BJ (cell line): ENCODE data around the gene DACH2. TPM values are rescaled to one million over a fixed set of nuclear protein-coding genes. Genes with fewer than 3 reads are reported as not detected.

Experiments
- CTCF ChIA-PET: fragments of 350-600 bp; formaldehyde crosslinking; extraction: SDS; loops from one replicate; lab custom pipeline; 2021; ENCODE audit warnings: antibody characterized with exemption, inconsistent platforms; lab: Yijun Ruan, JAX
- POLR2A ChIA-PET: fragments of 300-600 bp; sonication (Branson Sonifier 250); formaldehyde crosslinking; extraction: SDS; loops from one replicate; lab custom pipeline; 2021; ENCODE audit warnings: antibody characterized with exemption; lab: Charles Lee
- DNase-seq: peaks from one replicate; pipeline ENCODE4 v3.0.0-alpha.2; 2011; ENCODE audit warnings: low read depth
- H3K27me3 ChIP-seq: 2 replicates; pipeline ENCODE4 v1.6.0; 2011; ENCODE audit warnings: low read length; ENCODE audit not compliant: control insufficient read depth, insufficient read depth
- H3K36me3 ChIP-seq: 2 replicates; pipeline ENCODE4 v1.5.1; 2011; ENCODE audit warnings: low read length; ENCODE audit not compliant: control insufficient read depth, insufficient read depth
- H3K4me3 ChIP-seq: 2 replicates; pipeline ENCODE4 v1.5.1; 2011; ENCODE audit warnings: low read depth, mild to moderate bottlenecking, control low read depth, low read length
- polyA minus RNA-seq: library from RNA; depleted of rRNA, polyadenylated mRNA; stranded (reverse); fragments of >200 nt; gene quantifications from 2 replicates; pipeline ENCODE4 v1.2.3, GENCODE V29; 2011; rRNA and poly(A)+ RNA removed
- polyA plus RNA-seq: library from polyadenylated mRNA; depleted of rRNA; stranded (reverse); fragments of >200 nt; gene quantifications from 2 replicates; pipeline ENCODE4 v1.2.3, GENCODE V29; 2011; rRNA removed
- TF ChIP-seq, protein P1 (sequence below): IDR thresholded peaks from 2 replicates; pipeline ENCODE4 v1.5.1; 2011; ENCODE audit warnings: low read depth, mild to moderate bottlenecking, control low read depth, inconsistent platforms, low read length, moderate library complexity; ENCODE audit not compliant: insufficient read depth

Gene DACH2
- not detected in 2 replicates for polyA plus RNA-seq
- polyA minus RNA-seq, result not detected in 2 replicates

DNA sequence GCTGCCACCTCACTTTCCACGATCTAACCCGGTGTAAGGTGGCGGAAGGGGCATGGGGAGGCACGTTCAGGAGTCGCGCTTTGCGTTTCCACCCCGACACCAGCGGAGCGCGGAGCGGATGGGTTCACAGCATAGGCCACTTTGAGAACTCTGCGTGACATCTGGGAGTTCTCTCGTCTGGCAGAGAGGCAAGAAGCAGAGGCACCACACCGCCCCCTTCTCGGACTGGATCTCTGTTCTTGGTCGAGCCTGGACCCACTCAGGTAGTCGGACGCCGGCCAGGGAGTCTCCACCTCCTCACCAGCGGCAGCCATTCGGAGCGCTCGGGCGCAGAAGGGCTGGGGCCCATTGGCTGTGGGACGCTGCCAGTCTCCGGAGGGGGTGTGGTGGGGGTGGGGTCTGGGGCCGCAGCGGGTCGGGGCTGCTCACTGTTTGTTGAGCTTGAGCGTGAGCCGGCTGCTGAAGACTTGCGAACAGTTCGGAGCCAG is at the start of gene DACH2:
Gene DACH2, plus strand, starts transcription at position 428 of the 488 bp plus-strand sequence.
- H3K27me3 ChIP-seq, result no peaks in the 10 kb centered on the region; the same call in none of the 2 replicates
- ChIA-PET POLR2A (no interaction called here), CTCF (no interaction called here)
- no peak for DNase-seq
- TF ChIP-seq, protein P1, sequence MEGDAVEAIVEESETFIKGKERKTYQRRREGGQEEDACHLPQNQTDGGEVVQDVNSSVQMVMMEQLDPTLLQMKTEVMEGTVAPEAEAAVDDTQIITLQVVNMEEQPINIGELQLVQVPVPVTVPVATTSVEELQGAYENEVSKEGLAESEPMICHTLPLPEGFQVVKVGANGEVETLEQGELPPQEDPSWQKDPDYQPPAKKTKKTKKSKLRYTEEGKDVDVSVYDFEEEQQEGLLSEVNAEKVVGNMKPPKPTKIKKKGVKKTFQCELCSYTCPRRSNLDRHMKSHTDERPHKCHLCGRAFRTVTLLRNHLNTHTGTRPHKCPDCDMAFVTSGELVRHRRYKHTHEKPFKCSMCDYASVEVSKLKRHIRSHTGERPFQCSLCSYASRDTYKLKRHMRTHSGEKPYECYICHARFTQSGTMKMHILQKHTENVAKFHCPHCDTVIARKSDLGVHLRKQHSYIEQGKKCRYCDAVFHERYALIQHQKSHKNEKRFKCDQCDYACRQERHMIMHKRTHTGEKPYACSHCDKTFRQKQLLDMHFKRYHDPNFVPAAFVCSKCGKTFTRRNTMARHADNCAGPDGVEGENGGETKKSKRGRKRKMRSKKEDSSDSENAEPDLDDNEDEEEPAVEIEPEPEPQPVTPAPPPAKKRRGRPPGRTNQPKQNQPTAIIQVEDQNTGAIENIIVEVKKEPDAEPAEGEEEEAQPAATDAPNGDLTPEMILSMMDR, result no peak
- peak within 1 kb of the TSS; percentile 40 for H3K4me3 ChIP-seq
- no peaks in the 10 kb centered on the region for H3K36me3 ChIP-seq

- Histone ChIP-seq H3K27me3 (no peaks in the 10 kb centered on the region), H3K36me3 (no peaks in the 10 kb centered on the region), H3K4me3 (no peak overlapping the region)
- CTCF ChIA-PET, result no interaction called here
- TF ChIP-seq, protein P1, result no peak
- POLR2A ChIA-PET, result no interaction called here
- DNase-seq, result no peak
These were observed 45.9 kb upstream of the DACH2 start for GRCh38 chrX:86102341-86102740.

DNA sequence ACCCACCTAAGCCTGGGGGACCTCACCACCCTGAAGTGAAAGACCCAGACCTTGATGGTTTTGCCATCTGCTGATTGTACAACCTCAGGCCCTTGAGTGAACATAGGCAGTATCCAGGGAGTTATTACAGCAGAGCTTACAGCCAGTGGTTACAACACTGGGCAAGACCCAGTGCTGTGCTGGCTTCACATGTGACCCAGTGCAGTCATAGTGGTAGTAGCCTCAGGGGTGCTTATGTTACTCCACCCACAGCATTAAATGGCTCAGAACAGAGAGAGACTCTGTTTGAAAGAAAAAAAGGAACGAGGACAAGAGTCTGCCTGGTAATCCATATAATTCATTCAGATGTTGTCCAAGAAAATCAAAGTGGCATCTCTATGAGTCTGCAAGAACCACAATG is 45.2 kb upstream of the DACH2 start:
- DNase-seq, result no peak
- ChIA-PET POLR2A (no interaction called here), CTCF (no interaction called here)
- H3K36me3 ChIP-seq, result no peaks in the 10 kb centered on the region
- H3K4me3 ChIP-seq, result no peak overlapping the region
- H3K27me3 ChIP-seq, result no peaks in the 10 kb centered on the region
- TF ChIP-seq, protein P1, result no peak

GRCh38 chrX:86104526-86104925 is 43.7 kb upstream of the DACH2 start:
- Histone ChIP-seq H3K36me3 (no peaks in the 10 kb centered on the region), H3K27me3 (no peaks in the 10 kb centered on the region), H3K4me3 (no peak overlapping the region)
- TF ChIP-seq, protein P1, result no peak
- POLR2A ChIA-PET, result no interaction called here
- CTCF ChIA-PET, result no interaction called here
- DNase-seq, result no peak

GRCh38 chrX:86121916-86122315 is 26.3 kb upstream of the DACH2 start:
- TF ChIP-seq, protein P1, result no peak
- POLR2A ChIA-PET, result no interaction called here
- Histone ChIP-seq H3K4me3 (no peak overlapping the region), H3K36me3 (no peaks in the 10 kb centered on the region), H3K27me3 (no peaks in the 10 kb centered on the region)
- no peak for DNase-seq
- CTCF ChIA-PET, result no interaction called here
